ENCODE measurements around the gene GRID2.

GRID2 gene

DNA sequence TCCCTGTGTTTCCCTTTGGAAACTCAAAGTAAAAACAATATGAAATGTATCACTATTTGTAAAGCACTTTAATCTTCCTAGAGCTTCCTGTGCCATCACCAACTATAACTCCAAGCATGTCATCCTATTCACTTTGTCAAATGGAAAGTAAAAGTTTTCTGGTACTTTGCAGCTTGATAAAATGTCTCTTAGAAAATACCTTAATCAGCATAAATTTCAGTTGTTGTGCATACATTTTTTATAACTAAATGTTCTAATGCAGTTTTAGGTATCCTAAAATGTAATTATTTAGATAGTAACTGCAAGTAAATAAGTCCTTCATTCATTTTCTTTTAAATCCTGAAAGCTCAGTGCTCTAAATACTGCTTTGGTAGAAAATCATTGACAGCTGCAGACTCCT, 558.7 kb downstream of the GRID2 start:
- Histone ChIP-seq H3K4me3 (no peak overlapping the region), H3K27me3 (no peaks in the 10 kb centered on the region), H3K27ac (no peak overlapping the region), H3K9me3 (no peaks in the 10 kb centered on the region), H3K4me2 (no peak overlapping the region), H4K20me1 (no peaks in the 10 kb centered on the region), H3K36me3 (no peaks in the 10 kb centered on the region), H3K9ac (no peak overlapping the region), H3K4me1 (no peaks in the 10 kb centered on the region)
- no peak for TF ChIP-seq Cebpa-rat (IDR thresholded peaks at IDR 0.05)

GRCh38 chr4:92864096-92864495, 560.3 kb downstream of the GRID2 start:
- Histone ChIP-seq H3K27me3 (no peaks in the 10 kb centered on the region), H3K4me1 (no peaks in the 10 kb centered on the region), H3K36me3 (no peaks in the 10 kb centered on the region), H3K9me3 (no peaks in the 10 kb centered on the region), H3K4me2 (no peak overlapping the region), H3K9ac (no peak overlapping the region), H4K20me1 (no peaks in the 10 kb centered on the region), H3K27ac (no peak overlapping the region), H3K4me3 (no peak overlapping the region)
- TF ChIP-seq Cebpa-rat (IDR thresholded peaks at IDR 0.05), result no peak

GRCh38 chr4:92872604-92873003, 568.8 kb downstream of the GRID2 start:
- TF ChIP-seq Cebpa-rat (IDR thresholded peaks at IDR 0.05), result no peak

GRCh38 chr4:92885632-92886031, 581.9 kb downstream of the GRID2 start:
- TF ChIP-seq Cebpa-rat (IDR thresholded peaks at IDR 0.05), result no peak
- Histone ChIP-seq H3K4me2 (no peak overlapping the region), H3K36me3 (no peaks in the 10 kb centered on the region)

More at GRCh38 chr4:92872604-92873003, 568.8 kb downstream of the GRID2 start:
- no peak overlapping the region for H3K9ac ChIP-seq
- H3K9me3 ChIP-seq, result no peaks in the 10 kb centered on the region
- no peak overlapping the region for H3K4me3 ChIP-seq
- H4K20me1 ChIP-seq, result no peaks in the 10 kb centered on the region
- no peak overlapping the region for H3K4me2 ChIP-seq
- no peak overlapping the region for H3K27ac ChIP-seq
- H3K27me3 ChIP-seq, result no peaks in the 10 kb centered on the region
- H3K36me3 ChIP-seq, result no peaks in the 10 kb centered on the region
- H3K4me1 ChIP-seq, result no peaks in the 10 kb centered on the region

DNA sequence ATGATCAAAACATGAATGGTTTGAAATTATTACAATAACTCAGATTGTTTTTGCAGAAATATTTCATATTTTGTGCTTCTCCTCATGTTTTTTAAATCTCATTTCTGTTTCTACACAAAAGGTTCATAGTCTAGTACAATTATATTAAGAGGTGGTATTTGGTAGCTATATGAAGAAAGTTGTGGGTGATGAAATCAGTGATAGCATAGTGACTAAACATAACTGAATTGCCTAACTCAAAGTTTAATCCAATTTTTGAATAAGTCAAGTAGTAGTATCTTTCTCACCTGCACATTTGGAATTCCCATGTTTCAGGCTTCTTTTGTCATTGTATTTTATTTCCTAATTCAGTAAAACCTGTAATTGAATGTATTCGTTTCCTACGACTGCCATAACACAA, 648.7 kb downstream of the GRID2 start:
- H3K4me1 ChIP-seq, result no peaks in the 10 kb centered on the region
- no peaks in the 10 kb centered on the region for H3K27me3 ChIP-seq
- H3K4me3 ChIP-seq, result no peak overlapping the region
- no peaks in the 10 kb centered on the region for H3K36me3 ChIP-seq
- no peak overlapping the region for H3K9ac ChIP-seq
- no peak for TF ChIP-seq Cebpa-rat (IDR thresholded peaks at IDR 0.05)
- no peaks in the 10 kb centered on the region for H4K20me1 ChIP-seq
- H3K4me2 ChIP-seq, result no peak overlapping the region
- H3K27ac ChIP-seq, result no peak overlapping the region
- no peaks in the 10 kb centered on the region for H3K9me3 ChIP-seq

More at GRCh38 chr4:92885632-92886031, 581.9 kb downstream of the GRID2 start:
- Histone ChIP-seq H3K4me3 (no peak overlapping the region), H3K27ac (no peak overlapping the region), H4K20me1 (no peaks in the 10 kb centered on the region), H3K9ac (no peak overlapping the region), H3K4me1 (no peaks in the 10 kb centered on the region), H3K9me3 (no peaks in the 10 kb centered on the region), H3K27me3 (no peaks in the 10 kb centered on the region)

- Histone ChIP-seq H4K20me1 (no peaks in the 10 kb centered on the region), H3K27me3 (no peaks in the 10 kb centered on the region), H3K27ac (no peak overlapping the region), H3K9ac (no peak overlapping the region), H3K4me3 (no peak overlapping the region), H3K9me3 (no peaks in the 10 kb centered on the region), H3K36me3 (no peaks in the 10 kb centered on the region), H3K4me1 (no peaks in the 10 kb centered on the region), H3K4me2 (no peak overlapping the region)
- TF ChIP-seq Cebpa-rat (IDR thresholded peaks at IDR 0.05), result no peak
Measured at GRCh38 chr4:92952897-92953296, 649.1 kb downstream of the GRID2 start.

GRCh38 chr4:92953462-92953861, 649.7 kb downstream of the GRID2 start:
- Histone ChIP-seq H3K4me1 (no peaks in the 10 kb centered on the region), H3K4me2 (no peak overlapping the region), H3K9me3 (no peaks in the 10 kb centered on the region)

DNA sequence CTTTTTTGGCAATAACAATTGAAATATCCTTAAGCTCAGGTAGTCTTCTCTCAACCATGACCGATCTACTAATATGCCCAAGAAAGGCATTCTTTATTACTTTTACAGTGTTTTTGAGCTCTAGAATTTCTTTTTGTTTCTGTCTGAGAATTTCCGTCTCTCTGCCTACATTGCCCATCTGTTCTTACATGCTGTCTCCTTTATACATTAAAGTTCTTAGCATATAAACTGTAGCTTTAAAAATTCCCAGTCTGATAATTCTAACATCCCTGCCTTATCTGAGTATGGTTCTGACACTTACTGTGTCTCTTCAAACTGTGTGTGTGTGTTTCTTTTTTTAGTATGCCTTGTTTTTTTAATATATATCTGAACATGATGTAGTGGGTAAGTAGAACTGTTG, 658.1 kb downstream of the GRID2 start:
- Histone ChIP-seq H3K9ac (no peak overlapping the region), H3K27me3 (no peaks in the 10 kb centered on the region), H4K20me1 (no peaks in the 10 kb centered on the region), H3K4me1 (no peaks in the 10 kb centered on the region), H3K4me2 (no peak overlapping the region), H3K9me3 (no peaks in the 10 kb centered on the region), H3K4me3 (no peak overlapping the region), H3K27ac (no peak overlapping the region), H3K36me3 (no peaks in the 10 kb centered on the region)
- no peak for TF ChIP-seq Cebpa-rat (IDR thresholded peaks at IDR 0.05)

More at GRCh38 chr4:92953462-92953861, 649.7 kb downstream of the GRID2 start:
- no peak for TF ChIP-seq Cebpa-rat (IDR thresholded peaks at IDR 0.05)
- Histone ChIP-seq H3K27ac (no peak overlapping the region), H3K36me3 (no peaks in the 10 kb centered on the region), H3K27me3 (no peaks in the 10 kb centered on the region), H3K4me3 (no peak overlapping the region), H3K9ac (no peak overlapping the region), H4K20me1 (no peaks in the 10 kb centered on the region)

DNA sequence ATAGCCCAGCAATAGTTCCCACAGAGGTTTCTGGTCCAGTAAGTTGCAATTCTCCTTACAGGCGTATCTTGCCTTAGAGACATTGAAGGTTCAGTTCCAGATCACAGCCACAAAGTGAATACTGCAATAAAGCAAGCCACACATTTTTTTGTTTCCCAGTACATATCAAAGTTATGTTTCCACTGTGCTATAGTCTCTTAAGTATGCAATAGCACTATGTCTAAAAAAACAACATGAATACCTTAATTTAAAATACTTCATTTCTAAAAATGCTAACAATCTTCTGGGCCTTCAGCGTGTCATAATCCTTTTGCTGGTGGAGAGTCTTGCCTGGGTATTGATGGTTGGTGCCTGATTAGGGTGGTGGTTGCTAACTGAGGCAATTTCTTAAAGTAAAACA, 659.1 kb downstream of the GRID2 start:
- Histone ChIP-seq H3K27me3 (no peaks in the 10 kb centered on the region), H3K4me2 (no peak overlapping the region), H3K36me3 (no peaks in the 10 kb centered on the region), H3K9ac (no peak overlapping the region), H4K20me1 (no peaks in the 10 kb centered on the region), H3K27ac (no peak overlapping the region), H3K4me1 (no peaks in the 10 kb centered on the region), H3K9me3 (no peaks in the 10 kb centered on the region), H3K4me3 (no peak overlapping the region)
- no peak for TF ChIP-seq Cebpa-rat (IDR thresholded peaks at IDR 0.05)

GRCh38 chr4:92968556-92968955, 664.8 kb downstream of the GRID2 start:
- no peaks in the 10 kb centered on the region for H3K36me3 ChIP-seq
- H3K4me1 ChIP-seq, result no peaks in the 10 kb centered on the region
- no peaks in the 10 kb centered on the region for H3K27me3 ChIP-seq
- H3K9ac ChIP-seq, result no peak overlapping the region
- H3K27ac ChIP-seq, result no peak overlapping the region
- H4K20me1 ChIP-seq, result no peaks in the 10 kb centered on the region
- H3K9me3 ChIP-seq, result no peaks in the 10 kb centered on the region
- no peak overlapping the region for H3K4me3 ChIP-seq
- no peak overlapping the region for H3K4me2 ChIP-seq
- TF ChIP-seq Cebpa-rat (IDR thresholded peaks at IDR 0.05), result no peak

DNA sequence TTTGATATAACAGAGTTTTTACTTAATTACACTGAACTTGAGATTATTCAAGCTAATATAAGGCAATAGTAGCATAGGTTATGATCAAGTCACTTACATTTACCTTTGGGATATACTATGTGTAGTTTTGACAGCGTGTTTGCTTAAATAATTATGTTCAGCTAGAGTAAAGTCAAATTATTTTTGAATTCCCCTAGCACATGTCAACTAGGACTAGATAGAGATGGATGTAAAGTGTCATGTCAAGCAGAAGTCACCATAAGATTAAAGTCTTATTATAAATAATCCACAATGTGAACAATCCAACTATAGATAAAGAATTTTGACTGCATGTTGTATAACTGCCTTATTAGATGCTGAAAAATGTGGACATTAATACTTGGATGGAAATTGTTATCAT, 665.2 kb downstream of the GRID2 start:
- H3K4me3 ChIP-seq, result no peak overlapping the region
- H3K4me1 ChIP-seq, result no peaks in the 10 kb centered on the region
- no peak overlapping the region for H3K4me2 ChIP-seq
- H3K9me3 ChIP-seq, result no peaks in the 10 kb centered on the region
- no peaks in the 10 kb centered on the region for H4K20me1 ChIP-seq
- H3K27ac ChIP-seq, result no peak overlapping the region
- H3K27me3 ChIP-seq, result no peaks in the 10 kb centered on the region
- no peak for TF ChIP-seq Cebpa-rat (IDR thresholded peaks at IDR 0.05)
- no peaks in the 10 kb centered on the region for H3K36me3 ChIP-seq
- no peak overlapping the region for H3K9ac ChIP-seq

All from BLaER1 (cell line).